GF-D8 (cell line): ENCODE results near the gene BRSK1.
A peak's percentile ranks its signal among the peaks of the same experiment; 100 is the strongest.

Experiments
- DNase-seq: peaks from one replicate; lab custom pipeline; 2025; lab: John Stamatoyannopoulos, UW

Gene BRSK1

GRCh38 chr19:55253842-55254624 is 29.8 kb upstream of the BRSK1 start:
- DNase-seq, result peak; percentile 91

GRCh38 chr19:55254625-55254977 is 29.2 kb upstream of the BRSK1 start:
- no peak for DNase-seq

GRCh38 chr19:55255618-55256423 is 28.0 kb upstream of the BRSK1 start:
- DNase-seq, result peak; percentile 61

GRCh38 chr19:55256562-55257460 is 27.0 kb upstream of the BRSK1 start:
- no peak for DNase-seq

GRCh38 chr19:55257461-55258420 is 26.1 kb upstream of the BRSK1 start:
- DNase-seq, result peak; percentile 27

GRCh38 chr19:55258476-55258827 is 25.3 kb upstream of the BRSK1 start:
- DNase-seq, result no peak

GRCh38 chr19:55258828-55259539 is 24.8 kb upstream of the BRSK1 start, which contains the start of gene PPP6R1:
TSS of gene PPP6R1 (minus strand) at chr19:55259017. CDS start at chr19:55247103, 11,914 bp downstream.
- peak; percentile 98 for DNase-seq

GRCh38 chr19:55259540-55260210 is 24.1 kb upstream of the BRSK1 start:
- no peak for DNase-seq

- DNase-seq, result no peak
Observed at GRCh38 chr19:55261671-55262126, 22.1 kb upstream of the BRSK1 start.

GRCh38 chr19:55262359-55262758 is 21.4 kb upstream of the BRSK1 start:
- DNase-seq, result no peak

GRCh38 chr19:55264531-55264930 is 19.3 kb upstream of the BRSK1 start:
- no peak for DNase-seq

GRCh38 chr19:55265173-55265572 is 18.6 kb upstream of the BRSK1 start:
- DNase-seq, result no peak

GRCh38 chr19:55265723-55266386 is 17.9 kb upstream of the BRSK1 start:
- no peak for DNase-seq

- no peak for DNase-seq
Observed at GRCh38 chr19:55266404-55266803, 17.4 kb upstream of the BRSK1 start.

- no peak for DNase-seq
Observed at GRCh38 chr19:55266840-55267239, 17.0 kb upstream of the BRSK1 start.

- DNase-seq, result no peak
Observed at GRCh38 chr19:55269299-55269698, 14.5 kb upstream of the BRSK1 start.

- no peak for DNase-seq
Observed at GRCh38 chr19:55270172-55270942, 13.4 kb upstream of the BRSK1 start.

GRCh38 chr19:55272142-55272541 is 11.7 kb upstream of the BRSK1 start:
- DNase-seq, result no peak
